ENCODE data around the gene PADI2. TPM values are rescaled to one million over a fixed set of nuclear protein-coding genes. Genes with fewer than 3 reads are reported as not detected.

The PADI2 gene
- polyA plus RNA-seq, 1 donor (not counting 4 experiments of a cell fraction or from before 2014, with no cell fraction given), result 0.13 TPM

DNA sequence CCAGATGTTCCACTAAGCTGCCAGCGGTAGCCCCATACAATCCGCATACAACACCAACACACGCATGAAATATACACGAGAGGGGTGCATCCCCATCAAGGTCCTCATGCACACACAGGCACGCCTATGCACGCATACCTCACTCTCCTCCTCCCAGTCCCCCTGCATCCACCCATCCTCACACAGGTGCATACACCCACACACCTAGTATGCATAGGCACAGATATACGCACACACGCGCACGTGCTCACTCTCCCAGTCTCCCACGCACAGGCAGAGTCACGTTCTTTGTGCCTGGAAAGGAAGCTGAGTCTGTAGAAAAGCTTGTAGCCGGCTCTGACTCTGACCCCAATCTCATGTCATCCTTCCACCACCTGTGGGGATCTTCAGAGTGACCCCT, 16.9 kb upstream of the PADI2 start:
- no peaks in the 10 kb centered on the region for H3K9me1 ChIP-seq (ENCODE audit: control insufficient read depth, extremely low read depth, insufficient read depth, low read length)
- no peaks in the 10 kb centered on the region for H3K4me1 ChIP-seq (ENCODE audit: control insufficient read depth, extremely low read depth, insufficient read depth, low read length)
- no peak for FAIRE-seq
- H3K36me3 ChIP-seq (ENCODE audit: control insufficient read depth in 2 of 2, extremely low read depth in 1 of 2, insufficient read depth in 2 of 2, low read length in 2 of 2), result no peaks in the 10 kb centered on the region
- H3K79me2 ChIP-seq (ENCODE audit: control insufficient read depth, insufficient read depth, low read length), result no peaks in the 10 kb centered on the region
- no peak for DNase-seq (ENCODE audit: low read depth, low spot score)
- no peaks in the 10 kb centered on the region for H3K27me3 ChIP-seq (ENCODE audit: control insufficient read depth, extremely low read depth, insufficient read depth, low read length)
- H2AFZ ChIP-seq (ENCODE audit: control insufficient read depth, low read length), result no peak overlapping the region
- dilution Hi-C loops (cut with MboI; ENCODE audit: extremely low pct_ligation_motif_present, low sequenced_read_pairs), result no loop called here
- H3K27ac ChIP-seq (ENCODE audit: control insufficient read depth, insufficient read depth, low read length), result no peak overlapping the region
- no peak for TF ChIP-seq EZH2 (IDR thresholded peaks at IDR 0.05; ENCODE audit: low read length)
- no peak overlapping the region for H3K4me3 ChIP-seq (ENCODE audit: control insufficient read depth in 2 of 3, extremely low read depth in 1 of 3, insufficient read depth in 2 of 3, low read depth in 1 of 3, low read length in 3 of 3)
- no peaks in the 10 kb centered on the region for H4K20me1 ChIP-seq (ENCODE audit: control insufficient read depth, extremely low read depth, insufficient read depth, low read length)
- no peak overlapping the region for H3K4me2 ChIP-seq (ENCODE audit: control insufficient read depth, extremely low read depth, insufficient read depth, low read depth, low read length)
- H3K9me3 ChIP-seq (ENCODE audit: control insufficient read depth, low read depth, low read length), result no peaks in the 10 kb centered on the region
- H3K9ac ChIP-seq (ENCODE audit: control insufficient read depth, extremely low read depth, insufficient read depth, low read length), result no peak overlapping the region

DNA sequence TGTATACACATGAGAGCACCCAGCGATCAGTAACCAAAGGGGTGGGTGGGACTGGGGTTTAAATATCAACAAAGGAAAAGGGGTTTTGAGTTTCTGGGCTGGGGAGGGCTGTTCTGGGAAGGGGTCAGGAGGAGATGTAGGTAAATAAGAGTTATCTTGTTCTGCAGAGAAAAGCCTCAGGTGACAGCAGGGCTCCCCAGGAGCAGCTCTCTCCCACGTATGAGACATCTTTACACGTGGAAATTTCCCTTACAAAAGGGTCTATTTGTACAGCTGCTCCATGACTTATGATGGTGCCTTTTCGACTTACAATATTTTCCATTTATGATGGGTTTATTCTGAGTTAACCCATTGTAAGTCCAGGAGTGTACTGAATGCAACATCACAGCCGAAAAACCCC, 16.3 kb upstream of the PADI2 start:
- no peak overlapping the region for H2AFZ ChIP-seq (ENCODE audit: control insufficient read depth, low read length)
- dilution Hi-C loops (cut with MboI; ENCODE audit: extremely low pct_ligation_motif_present, low sequenced_read_pairs), result no loop called here
- H3K9me3 ChIP-seq (ENCODE audit: control insufficient read depth, low read depth, low read length), result no peaks in the 10 kb centered on the region
- H3K27me3 ChIP-seq (ENCODE audit: control insufficient read depth, extremely low read depth, insufficient read depth, low read length), result no peaks in the 10 kb centered on the region
- TF ChIP-seq, protein P1, sequence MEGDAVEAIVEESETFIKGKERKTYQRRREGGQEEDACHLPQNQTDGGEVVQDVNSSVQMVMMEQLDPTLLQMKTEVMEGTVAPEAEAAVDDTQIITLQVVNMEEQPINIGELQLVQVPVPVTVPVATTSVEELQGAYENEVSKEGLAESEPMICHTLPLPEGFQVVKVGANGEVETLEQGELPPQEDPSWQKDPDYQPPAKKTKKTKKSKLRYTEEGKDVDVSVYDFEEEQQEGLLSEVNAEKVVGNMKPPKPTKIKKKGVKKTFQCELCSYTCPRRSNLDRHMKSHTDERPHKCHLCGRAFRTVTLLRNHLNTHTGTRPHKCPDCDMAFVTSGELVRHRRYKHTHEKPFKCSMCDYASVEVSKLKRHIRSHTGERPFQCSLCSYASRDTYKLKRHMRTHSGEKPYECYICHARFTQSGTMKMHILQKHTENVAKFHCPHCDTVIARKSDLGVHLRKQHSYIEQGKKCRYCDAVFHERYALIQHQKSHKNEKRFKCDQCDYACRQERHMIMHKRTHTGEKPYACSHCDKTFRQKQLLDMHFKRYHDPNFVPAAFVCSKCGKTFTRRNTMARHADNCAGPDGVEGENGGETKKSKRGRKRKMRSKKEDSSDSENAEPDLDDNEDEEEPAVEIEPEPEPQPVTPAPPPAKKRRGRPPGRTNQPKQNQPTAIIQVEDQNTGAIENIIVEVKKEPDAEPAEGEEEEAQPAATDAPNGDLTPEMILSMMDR (optimal IDR thresholded peaks at IDR 0.05 in 1 of 3, IDR thresholded peaks at IDR 0.05 in 1 of 3, conservative IDR thresholded peaks at IDR 0.05 in 1 of 3; ENCODE audit: extremely low read depth in 1 of 3, insufficient read depth in 2 of 3, low read length in 3 of 3), result no peak
- no peak for TF ChIP-seq EZH2 (IDR thresholded peaks at IDR 0.05; ENCODE audit: low read length)
- no peak overlapping the region for H3K27ac ChIP-seq (ENCODE audit: control insufficient read depth, insufficient read depth, low read length)
- no peak for FAIRE-seq
- DNase-seq (ENCODE audit: low read depth, low spot score), result no peak
- no peak overlapping the region for H3K9ac ChIP-seq (ENCODE audit: control insufficient read depth, extremely low read depth, insufficient read depth, low read length)
- no peaks in the 10 kb centered on the region for H3K79me2 ChIP-seq (ENCODE audit: control insufficient read depth, insufficient read depth, low read length)
- no peaks in the 10 kb centered on the region for H3K36me3 ChIP-seq (ENCODE audit: control insufficient read depth in 2 of 2, extremely low read depth in 1 of 2, insufficient read depth in 2 of 2, low read length in 2 of 2)
- H3K4me1 ChIP-seq (ENCODE audit: control insufficient read depth, extremely low read depth, insufficient read depth, low read length), result no peaks in the 10 kb centered on the region
- no peaks in the 10 kb centered on the region for H3K9me1 ChIP-seq (ENCODE audit: control insufficient read depth, extremely low read depth, insufficient read depth, low read length)
- H3K4me2 ChIP-seq (ENCODE audit: control insufficient read depth, extremely low read depth, insufficient read depth, low read depth, low read length), result no peak overlapping the region
- H4K20me1 ChIP-seq (ENCODE audit: control insufficient read depth, extremely low read depth, insufficient read depth, low read length), result no peaks in the 10 kb centered on the region
- H3K4me3 ChIP-seq (ENCODE audit: control insufficient read depth in 2 of 3, extremely low read depth in 1 of 3, insufficient read depth in 2 of 3, low read depth in 1 of 3, low read length in 3 of 3), result no peak overlapping the region

- no peak overlapping the region for H3K4me3 ChIP-seq (ENCODE audit: control insufficient read depth in 2 of 3, extremely low read depth in 1 of 3, insufficient read depth in 2 of 3, low read depth in 1 of 3, low read length in 3 of 3)
- H3K36me3 ChIP-seq (ENCODE audit: control insufficient read depth in 2 of 2, extremely low read depth in 1 of 2, insufficient read depth in 2 of 2, low read length in 2 of 2), result no peaks in the 10 kb centered on the region
- no peaks in the 10 kb centered on the region for H3K4me1 ChIP-seq (ENCODE audit: control insufficient read depth, extremely low read depth, insufficient read depth, low read length)
- H3K9me3 ChIP-seq (ENCODE audit: control insufficient read depth, low read depth, low read length), result no peaks in the 10 kb centered on the region
- H3K27ac ChIP-seq (ENCODE audit: control insufficient read depth, insufficient read depth, low read length), result no peak overlapping the region
- no peaks in the 10 kb centered on the region for H3K79me2 ChIP-seq (ENCODE audit: control insufficient read depth, insufficient read depth, low read length)
- no peaks in the 10 kb centered on the region for H4K20me1 ChIP-seq (ENCODE audit: control insufficient read depth, extremely low read depth, insufficient read depth, low read length)
- H3K27me3 ChIP-seq (ENCODE audit: control insufficient read depth, extremely low read depth, insufficient read depth, low read length), result no peaks in the 10 kb centered on the region
- no peak for TF ChIP-seq EZH2 (IDR thresholded peaks at IDR 0.05; ENCODE audit: low read length)
- TF ChIP-seq, protein P1 (optimal IDR thresholded peaks at IDR 0.05 in 1 of 3, IDR thresholded peaks at IDR 0.05 in 1 of 3, conservative IDR thresholded peaks at IDR 0.05 in 1 of 3; ENCODE audit: extremely low read depth in 1 of 3, insufficient read depth in 2 of 3, low read length in 3 of 3), result no peak
- no peak overlapping the region for H3K4me2 ChIP-seq (ENCODE audit: control insufficient read depth, extremely low read depth, insufficient read depth, low read depth, low read length)
- no peaks in the 10 kb centered on the region for H3K9me1 ChIP-seq (ENCODE audit: control insufficient read depth, extremely low read depth, insufficient read depth, low read length)
- dilution Hi-C loops (cut with MboI; ENCODE audit: extremely low pct_ligation_motif_present, low sequenced_read_pairs), result no loop called here
- no peak overlapping the region for H3K9ac ChIP-seq (ENCODE audit: control insufficient read depth, extremely low read depth, insufficient read depth, low read length)
- DNase-seq (ENCODE audit: low read depth, low spot score) (no peak), FAIRE-seq (no peak)
- no peak overlapping the region for H2AFZ ChIP-seq (ENCODE audit: control insufficient read depth, low read length)
Measured at GRCh38 chr1:17134724-17135123, 15.5 kb upstream of the PADI2 start.
